Measurements from ENCODE around the gene SVIL.
"Not testable (repeated sequence)": the region's sequence is repeated elsewhere in the genome, so short reads cannot be mapped to it uniquely, and the experiment has no call there.

DNA sequence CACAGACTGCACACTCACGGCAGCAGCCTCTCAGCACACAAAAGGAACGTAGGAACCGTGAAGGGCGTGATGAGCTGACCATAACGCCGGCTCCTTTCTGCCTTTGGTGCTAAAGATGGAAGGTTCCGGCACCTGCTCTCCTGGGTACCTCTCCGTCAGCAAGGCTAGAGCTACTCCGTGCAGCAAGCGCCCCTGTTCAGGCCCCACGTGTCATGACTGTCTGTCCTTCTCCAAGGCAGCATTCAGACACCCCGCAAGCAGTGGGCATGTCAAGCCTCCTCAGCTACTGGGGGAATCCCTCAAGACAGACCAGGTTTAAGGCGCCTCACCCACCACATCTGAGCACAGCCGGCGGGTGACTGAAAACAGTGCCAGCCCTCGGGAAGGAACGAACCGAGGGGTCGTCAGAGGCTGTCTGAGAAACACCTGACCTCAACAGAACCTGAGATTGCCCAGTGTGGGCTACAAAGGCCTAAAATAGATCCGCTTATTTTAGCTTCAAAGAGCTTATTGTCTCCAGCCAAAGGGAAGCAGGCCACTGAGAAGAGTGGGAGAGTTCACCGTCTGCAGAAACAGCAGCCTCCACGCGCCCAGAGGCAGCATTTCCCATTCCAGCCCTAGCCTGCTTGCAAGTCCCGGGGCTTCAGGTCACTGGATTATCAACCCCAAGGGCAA is 124.2 kb downstream of the SVIL start:
- not testable (repeated sequence) for TF ChIP-seq EZH2 (IDR thresholded peaks at IDR 0.05; ENCODE audit: borderline replicate concordance, low read length)
- TF ChIP-seq, protein P1, sequence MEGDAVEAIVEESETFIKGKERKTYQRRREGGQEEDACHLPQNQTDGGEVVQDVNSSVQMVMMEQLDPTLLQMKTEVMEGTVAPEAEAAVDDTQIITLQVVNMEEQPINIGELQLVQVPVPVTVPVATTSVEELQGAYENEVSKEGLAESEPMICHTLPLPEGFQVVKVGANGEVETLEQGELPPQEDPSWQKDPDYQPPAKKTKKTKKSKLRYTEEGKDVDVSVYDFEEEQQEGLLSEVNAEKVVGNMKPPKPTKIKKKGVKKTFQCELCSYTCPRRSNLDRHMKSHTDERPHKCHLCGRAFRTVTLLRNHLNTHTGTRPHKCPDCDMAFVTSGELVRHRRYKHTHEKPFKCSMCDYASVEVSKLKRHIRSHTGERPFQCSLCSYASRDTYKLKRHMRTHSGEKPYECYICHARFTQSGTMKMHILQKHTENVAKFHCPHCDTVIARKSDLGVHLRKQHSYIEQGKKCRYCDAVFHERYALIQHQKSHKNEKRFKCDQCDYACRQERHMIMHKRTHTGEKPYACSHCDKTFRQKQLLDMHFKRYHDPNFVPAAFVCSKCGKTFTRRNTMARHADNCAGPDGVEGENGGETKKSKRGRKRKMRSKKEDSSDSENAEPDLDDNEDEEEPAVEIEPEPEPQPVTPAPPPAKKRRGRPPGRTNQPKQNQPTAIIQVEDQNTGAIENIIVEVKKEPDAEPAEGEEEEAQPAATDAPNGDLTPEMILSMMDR (IDR thresholded peaks at IDR 0.05; ENCODE audit: low read length), result not testable (repeated sequence)

Data from OCI-LY1 (cell line).